Measurements from ENCODE around the gene ZNF470.
A peak's percentile ranks its signal among the peaks of the same experiment; 100 is the strongest.

Gene ZNF470

DNA sequence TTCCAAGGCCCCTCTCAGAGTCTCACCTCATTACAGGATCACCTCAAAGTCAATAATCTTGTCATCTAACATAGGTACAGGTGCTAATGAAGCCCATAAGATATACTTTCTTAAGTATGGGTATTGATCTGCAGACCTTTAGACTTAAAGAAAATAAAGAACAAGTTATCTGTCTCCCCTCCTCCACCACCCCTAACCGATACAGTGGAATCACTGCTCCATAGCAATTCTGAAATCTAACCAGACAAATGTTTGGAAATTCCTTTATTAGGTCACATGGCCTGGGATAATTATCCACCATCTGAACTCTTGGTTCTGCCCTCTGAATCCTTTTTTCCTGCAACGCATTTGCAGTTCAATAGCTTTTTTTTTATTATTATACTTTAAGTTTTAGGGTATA, 4.5 kb upstream of the ZNF470 start (continued):
- TF ChIP-seq, protein P1, sequence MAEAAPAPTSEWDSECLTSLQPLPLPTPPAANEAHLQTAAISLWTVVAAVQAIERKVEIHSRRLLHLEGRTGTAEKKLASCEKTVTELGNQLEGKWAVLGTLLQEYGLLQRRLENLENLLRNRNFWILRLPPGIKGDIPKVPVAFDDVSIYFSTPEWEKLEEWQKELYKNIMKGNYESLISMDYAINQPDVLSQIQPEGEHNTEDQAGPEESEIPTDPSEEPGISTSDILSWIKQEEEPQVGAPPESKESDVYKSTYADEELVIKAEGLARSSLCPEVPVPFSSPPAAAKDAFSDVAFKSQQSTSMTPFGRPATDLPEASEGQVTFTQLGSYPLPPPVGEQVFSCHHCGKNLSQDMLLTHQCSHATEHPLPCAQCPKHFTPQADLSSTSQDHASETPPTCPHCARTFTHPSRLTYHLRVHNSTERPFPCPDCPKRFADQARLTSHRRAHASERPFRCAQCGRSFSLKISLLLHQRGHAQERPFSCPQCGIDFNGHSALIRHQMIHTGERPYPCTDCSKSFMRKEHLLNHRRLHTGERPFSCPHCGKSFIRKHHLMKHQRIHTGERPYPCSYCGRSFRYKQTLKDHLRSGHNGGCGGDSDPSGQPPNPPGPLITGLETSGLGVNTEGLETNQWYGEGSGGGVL (tag by site-specific recombination; IDR thresholded peaks at IDR 0.05): no peak
- TF ChIP-seq ZNF138 (tag by site-specific recombination; IDR thresholded peaks at IDR 0.05; ENCODE audit: borderline replicate concordance): no peak

DNA sequence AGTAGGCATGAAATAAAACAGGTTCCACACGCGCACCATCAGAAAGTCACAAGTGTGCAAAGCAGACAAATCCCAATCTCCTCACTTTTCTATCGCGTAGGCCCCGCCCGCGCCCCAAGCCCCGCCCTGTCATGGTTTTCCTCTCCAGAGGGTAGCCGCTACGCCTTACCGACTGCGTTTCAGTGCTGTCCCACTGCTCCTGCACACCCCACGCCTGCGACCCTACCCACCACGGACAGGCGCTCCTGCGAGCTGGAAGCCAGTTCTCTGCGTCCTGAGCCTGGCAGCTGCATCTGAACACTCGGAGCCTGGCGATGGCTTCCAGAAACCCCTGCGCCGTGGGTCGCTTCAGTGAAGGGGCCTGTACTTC, 379 bp upstream of the ZNF470 start:
- TF ChIP-seq ZNF768 (tag by site-specific recombination; IDR thresholded peaks at IDR 0.05) (no peak), ZNF416 (tag by site-specific recombination; IDR thresholded peaks at IDR 0.05) (no peak), ZNF747 (tag by site-specific recombination; IDR thresholded peaks at IDR 0.05) (no peak), ZNF211 (tag by site-specific recombination; IDR thresholded peaks at IDR 0.05; ENCODE audit: low read depth) (no peak), IKZF3 (tag by site-specific recombination; IDR thresholded peaks at IDR 0.05) (no peak), ZNF157 (tag by site-specific recombination; IDR thresholded peaks at IDR 0.05) (no peak), ZNF155 (tag by site-specific recombination; IDR thresholded peaks at IDR 0.05) (no peak)
- TF ChIP-seq, protein P2, sequence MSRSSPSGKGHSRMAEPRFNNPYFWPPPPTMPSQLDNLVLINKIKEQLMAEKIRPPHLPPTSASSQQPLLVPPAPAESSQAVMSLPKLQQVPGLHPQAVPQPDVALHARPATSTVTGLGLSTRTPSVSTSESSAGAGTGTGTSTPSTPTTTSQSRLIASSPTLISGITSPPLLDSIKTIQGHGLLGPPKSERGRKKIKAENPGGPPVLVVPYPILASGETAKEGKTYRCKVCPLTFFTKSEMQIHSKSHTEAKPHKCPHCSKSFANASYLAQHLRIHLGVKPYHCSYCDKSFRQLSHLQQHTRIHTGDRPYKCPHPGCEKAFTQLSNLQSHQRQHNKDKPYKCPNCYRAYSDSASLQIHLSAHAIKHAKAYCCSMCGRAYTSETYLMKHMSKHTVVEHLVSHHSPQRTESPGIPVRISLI (tag by site-specific recombination; IDR thresholded peaks at IDR 0.05): no peak
- Histone ChIP-seq H3K4me1 (ENCODE audit: control insufficient read depth, insufficient read depth, low read length) (no peaks in the 10 kb centered on the region), H3K27ac (ENCODE audit: extremely low read depth, low read depth, low read length) (no peak overlapping the region; the same call in 1 of the 2 replicates), H3K36me3 (ENCODE audit: control insufficient read depth in 2 of 2, insufficient read depth in 1 of 2, low read length in 2 of 2) (peaks cover 13 to 28% of the 10 kb centered on the region in 2 experiments), H3K9me3 (ENCODE audit: control insufficient read depth, insufficient read depth, low read depth, low read length) (peaks cover 22% of the 10 kb centered on the region), H3K4me3 (ENCODE audit: low read depth, low read length) (peak overlapping the region; percentile 92)
- ChIA-PET POLR2A (no interaction called here), CTCF (no interaction called here)

DNA sequence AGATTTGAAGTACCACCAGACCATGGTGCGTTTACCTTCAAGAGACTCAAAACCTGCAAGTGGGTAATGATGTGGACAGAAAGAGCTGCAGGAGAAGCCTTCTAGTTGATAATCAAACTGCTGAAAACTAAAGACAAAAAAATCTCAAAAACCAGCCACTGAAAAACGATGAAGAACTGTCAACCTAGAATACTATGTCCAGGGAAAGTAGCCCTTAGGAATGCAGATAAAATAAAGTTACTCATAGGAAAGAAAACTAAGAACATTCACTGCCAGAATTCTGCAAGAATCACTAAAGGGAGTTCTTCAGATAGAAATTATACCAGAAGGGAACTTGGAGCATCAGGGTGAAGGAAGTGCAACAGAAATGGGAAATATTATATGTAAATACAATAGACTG, 5.3 kb downstream of the ZNF470 start:
- Histone ChIP-seq H3K27ac (ENCODE audit: extremely low read depth, low read depth, low read length) (no peak overlapping the region), H3K36me3 (ENCODE audit: control insufficient read depth in 2 of 2, insufficient read depth in 1 of 2, low read length in 2 of 2) (peaks cover 34 to 55% of the 10 kb centered on the region in 2 experiments), H3K4me1 (ENCODE audit: control insufficient read depth, insufficient read depth, low read length) (no peaks in the 10 kb centered on the region), H3K9me3 (ENCODE audit: control insufficient read depth, insufficient read depth, low read depth, low read length) (peaks cover 12% of the 10 kb centered on the region), H3K4me3 (ENCODE audit: low read depth, low read length) (no peak overlapping the region)
- CTCF ChIA-PET: interaction anchor here (0.6 kb wide), 1 partner anchor 1433 kb away, joined by 4 read pairs; no protein-coding TSS in a partner anchor
- no peak for TF ChIP-seq ZNF777 (tag by site-specific recombination; IDR thresholded peaks at IDR 0.05; ENCODE audit: borderline replicate concordance)
- peak; percentile 60 for TF ChIP-seq SETDB1 (IDR thresholded peaks at IDR 0.05; ENCODE audit: insufficient read length, low read length)
- POLR2A ChIA-PET: interaction anchor here (0.7 kb wide), 1 partner anchor 62 kb away, joined by 4 read pairs; no protein-coding TSS in a partner anchor

DNA sequence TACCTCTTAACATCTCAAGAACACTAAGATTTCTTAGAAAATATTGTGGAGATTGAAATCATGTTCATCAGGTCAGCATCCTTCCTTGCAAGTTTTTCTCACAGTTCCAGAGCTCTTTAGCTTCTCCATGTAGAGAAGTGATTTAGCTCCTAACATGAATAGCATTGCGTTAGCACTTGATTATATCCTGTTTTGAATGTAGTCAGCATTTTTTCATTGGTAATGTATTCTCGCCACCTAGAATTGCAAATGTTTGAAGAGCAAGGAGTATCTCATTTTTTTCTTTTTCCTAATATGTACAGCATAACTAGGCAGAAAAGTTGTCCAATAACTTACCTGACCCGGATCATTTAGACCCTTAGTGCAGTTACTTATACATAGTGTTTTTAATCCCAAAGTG, 6.6 kb downstream of the ZNF470 start:
- POLR2A ChIA-PET: no interaction called here
- no peak for TF ChIP-seq OSR2 (tag by site-specific recombination; IDR thresholded peaks at IDR 0.05)
- TF ChIP-seq ZNF792 (tag by site-specific recombination; IDR thresholded peaks at IDR 0.05): no peak
- no peak for TF ChIP-seq ZNF214 (tag by site-specific recombination; IDR thresholded peaks at IDR 0.05; ENCODE audit: borderline replicate concordance)
- TF ChIP-seq ZNF777 (tag by site-specific recombination; IDR thresholded peaks at IDR 0.05; ENCODE audit: borderline replicate concordance): no peak
- H3K27ac ChIP-seq (ENCODE audit: extremely low read depth, low read depth, low read length): no peak overlapping the region
- CTCF ChIA-PET: interaction anchor here (0.7 to 1.0 kb wide), 2 partner anchors 109 to 171 kb away, joined by 3 read pairs; no protein-coding TSS in a partner anchor
- H3K36me3 ChIP-seq (ENCODE audit: control insufficient read depth in 2 of 2, insufficient read depth in 1 of 2, low read length in 2 of 2): peaks cover 31 to 50% of the 10 kb centered on the region in 2 experiments
- no peak overlapping the region for H3K4me3 ChIP-seq (ENCODE audit: low read depth, low read length)
- no peaks in the 10 kb centered on the region for H3K4me1 ChIP-seq (ENCODE audit: control insufficient read depth, insufficient read depth, low read length)
- H3K9me3 ChIP-seq (ENCODE audit: control insufficient read depth, insufficient read depth, low read depth, low read length): peaks cover 10% of the 10 kb centered on the region

Data from HEK293 (cell line).